HTR-8/SVneo (cell line): Measurements from ENCODE around the gene PCDHGA7.
"Not testable (repeated sequence)": the region's sequence is repeated elsewhere in the genome, so short reads cannot be mapped to it uniquely, and the experiment has no call there.

Experiments used
- DNase-seq: peaks from one replicate; pipeline ENCODE4 v3.0.0; 2011; ENCODE audit warnings: low spot score, mixed read lengths; ENCODE audit not compliant: insufficient read length
- FAIRE-seq: peaks from 2 replicates; lab custom pipeline; 2011; peaks lifted over from hg19 to GRCh38; lab: Jason Lieb, UNC

PCDHGA7 gene

GRCh38 chr5:141420855-141421488 is 38.4 kb downstream of the PCDHGA7 start, which contains the start of gene PCDHGA11:
PCDHGA11 (plus strand) TSS chr5:141421051; CDS start chr5:141421228, 177 bp downstream.
- no peak for FAIRE-seq
- DNase-seq = no peak

GRCh38 chr5:141421489-141421855 is 38.9 kb downstream of the PCDHGA7 start:
- no peak for DNase-seq
- no peak for FAIRE-seq

- FAIRE-seq = no peak
These were observed 40.3 kb downstream of the PCDHGA7 start for GRCh38 chr5:141422742-141423291.

GRCh38 chr5:141427783-141428426 is 45.4 kb downstream of the PCDHGA7 start:
- DNase-seq (no peak), FAIRE-seq (no peak)

More at GRCh38 chr5:141422742-141423291, 40.3 kb downstream of the PCDHGA7 start:
- no peak for DNase-seq

- no peak for DNase-seq
- no peak for FAIRE-seq
These were observed 48.0 kb downstream of the PCDHGA7 start, which contains the start of gene PCDHGA12 for GRCh38 chr5:141430332-141431113. PCDHGA12 (plus strand) TSS chr5:141430507; CDS start chr5:141430760, 253 bp downstream.

- FAIRE-seq = no peak
- DNase-seq = no peak
These were observed 48.7 kb downstream of the PCDHGA7 start for GRCh38 chr5:141431286-141431685.

- not testable (repeated sequence) for FAIRE-seq, DNase-seq
These were observed 49.8 kb downstream of the PCDHGA7 start for GRCh38 chr5:141432308-141432707.

GRCh38 chr5:141432726-141433125 is 50.2 kb downstream of the PCDHGA7 start:
- not testable (repeated sequence) for DNase-seq, FAIRE-seq

GRCh38 chr5:141434006-141434405 is 51.5 kb downstream of the PCDHGA7 start:
- DNase-seq = no peak
- FAIRE-seq = no peak
